AG20443 (cell line): ENCODE measurements around the gene ADARB2.
"Not testable (repeated sequence)": the region's sequence is repeated elsewhere in the genome, so short reads cannot be mapped to it uniquely, and the experiment has no call there.

Experiments used
- DNase-seq: peaks from one replicate; pipeline ENCODE4 v3.0.0; 2012; ENCODE audit warnings: low spot score, mixed read lengths

Gene ADARB2

GRCh38 chr10:1367938-1368841 is 369.1 kb downstream of the ADARB2 start:
- no peak for DNase-seq

- no peak for DNase-seq
These were observed 370.4 kb downstream of the ADARB2 start for GRCh38 chr10:1366811-1367425.

GRCh38 chr10:1366322-1366691 is 371.0 kb downstream of the ADARB2 start:
- DNase-seq = no peak

- no peak for DNase-seq
These were observed 371.6 kb downstream of the ADARB2 start for GRCh38 chr10:1365540-1366321.

GRCh38 chr10:1364151-1364910 is 373.0 kb downstream of the ADARB2 start:
- no peak for DNase-seq

GRCh38 chr10:1363446-1364121 is 373.7 kb downstream of the ADARB2 start:
- no peak for DNase-seq

GRCh38 chr10:1362589-1363445 is 374.5 kb downstream of the ADARB2 start:
- DNase-seq = no peak

GRCh38 chr10:1361411-1362105 is 375.8 kb downstream of the ADARB2 start:
- DNase-seq = no peak

GRCh38 chr10:1360558-1361164 is 376.7 kb downstream of the ADARB2 start:
- DNase-seq = no peak

GRCh38 chr10:1360011-1360557 is 377.2 kb downstream of the ADARB2 start:
- DNase-seq = no peak

GRCh38 chr10:1359626-1359955 is 377.7 kb downstream of the ADARB2 start:
- no peak for DNase-seq

GRCh38 chr10:1358860-1359625 is 378.3 kb downstream of the ADARB2 start:
- no peak for DNase-seq

GRCh38 chr10:1358147-1358546 is 379.2 kb downstream of the ADARB2 start:
- no peak for DNase-seq

GRCh38 chr10:1356349-1356748 is 381.0 kb downstream of the ADARB2 start:
- DNase-seq = no peak

GRCh38 chr10:1354809-1355710 is 382.3 kb downstream of the ADARB2 start:
- no peak for DNase-seq

- DNase-seq = not testable (repeated sequence)
These were observed 385.0 kb downstream of the ADARB2 start for GRCh38 chr10:1352296-1352695.

GRCh38 chr10:1348773-1349050 is 388.6 kb downstream of the ADARB2 start:
- no peak for DNase-seq
